Measurements from ENCODE around the gene PTGDS.

PTGDS gene

DNA sequence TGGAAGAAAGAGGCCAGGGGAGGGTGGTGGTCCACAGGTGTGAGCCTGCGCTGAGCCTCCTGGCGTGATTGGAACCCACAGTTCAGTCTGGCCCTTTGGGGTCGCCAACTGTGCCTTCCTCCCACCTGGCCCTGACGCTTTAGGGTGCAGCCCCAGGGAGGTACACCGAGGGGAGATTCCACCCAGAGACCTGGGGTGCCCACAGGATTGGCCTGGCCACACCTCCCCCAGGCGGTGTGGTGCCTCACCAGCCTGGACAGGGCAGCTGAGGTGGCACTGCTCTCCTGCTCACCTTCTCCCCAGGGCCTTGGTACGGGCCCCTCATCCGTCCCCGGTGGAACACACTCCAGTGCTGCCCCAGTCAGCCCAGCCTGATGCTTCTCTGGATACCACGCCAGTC lies 20.1 kb downstream of the PTGDS start:
- no peak overlapping the region for H3K4me2 ChIP-seq (ENCODE audit: low read length)
- peaks cover 50% of the 10 kb centered on the region for H3K4me1 ChIP-seq (ENCODE audit: low read length)

GRCh38 chr9:136997830-136998234 lies 20.5 kb downstream of the PTGDS start:
- H4K20me1 ChIP-seq (ENCODE audit: insufficient read depth, low read length) = no peaks in the 10 kb centered on the region; the same call in 1 of the 2 replicates
- H3K36me3 ChIP-seq (replicated peaks; ENCODE audit: low read depth, low read length) = peaks cover 7% of the 10 kb centered on the region
- TF ChIP-seq EZH2phosphoT487 (IDR thresholded peaks at IDR 0.05; ENCODE audit: low read depth) = no peak
- TF ChIP-seq, protein P1, sequence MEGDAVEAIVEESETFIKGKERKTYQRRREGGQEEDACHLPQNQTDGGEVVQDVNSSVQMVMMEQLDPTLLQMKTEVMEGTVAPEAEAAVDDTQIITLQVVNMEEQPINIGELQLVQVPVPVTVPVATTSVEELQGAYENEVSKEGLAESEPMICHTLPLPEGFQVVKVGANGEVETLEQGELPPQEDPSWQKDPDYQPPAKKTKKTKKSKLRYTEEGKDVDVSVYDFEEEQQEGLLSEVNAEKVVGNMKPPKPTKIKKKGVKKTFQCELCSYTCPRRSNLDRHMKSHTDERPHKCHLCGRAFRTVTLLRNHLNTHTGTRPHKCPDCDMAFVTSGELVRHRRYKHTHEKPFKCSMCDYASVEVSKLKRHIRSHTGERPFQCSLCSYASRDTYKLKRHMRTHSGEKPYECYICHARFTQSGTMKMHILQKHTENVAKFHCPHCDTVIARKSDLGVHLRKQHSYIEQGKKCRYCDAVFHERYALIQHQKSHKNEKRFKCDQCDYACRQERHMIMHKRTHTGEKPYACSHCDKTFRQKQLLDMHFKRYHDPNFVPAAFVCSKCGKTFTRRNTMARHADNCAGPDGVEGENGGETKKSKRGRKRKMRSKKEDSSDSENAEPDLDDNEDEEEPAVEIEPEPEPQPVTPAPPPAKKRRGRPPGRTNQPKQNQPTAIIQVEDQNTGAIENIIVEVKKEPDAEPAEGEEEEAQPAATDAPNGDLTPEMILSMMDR (IDR thresholded peaks at IDR 0.05; ENCODE audit: low read depth, low read length) = no peak
- no peak overlapping the region for H3K9ac ChIP-seq (ENCODE audit: low read length)
- peaks cover 38% of the 10 kb centered on the region for H3K27me3 ChIP-seq (ENCODE audit: low read depth, low read length)
- no peak overlapping the region for H3K27ac ChIP-seq (ENCODE audit: low read length)
- H3K4me1 ChIP-seq (ENCODE audit: low read length) = peaks cover 50% of the 10 kb centered on the region
- peaks cover 7% of the 10 kb centered on the region; the same call in 1 of the 2 replicates for H3K79me2 ChIP-seq (ENCODE audit: low read length)
- no peak overlapping the region for H2AFZ ChIP-seq (ENCODE audit: low read depth, low read length)
- no peak overlapping the region for H3K4me2 ChIP-seq (ENCODE audit: low read length)
- no peak overlapping the region for H3K4me3 ChIP-seq (ENCODE audit: low read length)
- no peaks in the 10 kb centered on the region for H3K9me3 ChIP-seq (ENCODE audit: insufficient read depth, low read length)

More for the DNA sequence above, 20.1 kb downstream of the PTGDS start:
- peaks cover 8% of the 10 kb centered on the region; the same call in 1 of the 2 replicates for H3K79me2 ChIP-seq (ENCODE audit: low read length)
- no peak overlapping the region for H3K27ac ChIP-seq (ENCODE audit: low read length)
- TF ChIP-seq, protein P1 (IDR thresholded peaks at IDR 0.05; ENCODE audit: low read depth, low read length) = no peak
- TF ChIP-seq EZH2phosphoT487 (IDR thresholded peaks at IDR 0.05; ENCODE audit: low read depth) = no peak
- no peak overlapping the region for H2AFZ ChIP-seq (ENCODE audit: low read depth, low read length)
- H3K27me3 ChIP-seq (ENCODE audit: low read depth, low read length) = peaks cover 38% of the 10 kb centered on the region
- peaks cover 7% of the 10 kb centered on the region for H3K36me3 ChIP-seq (replicated peaks; ENCODE audit: low read depth, low read length)
- no peaks in the 10 kb centered on the region for H3K9me3 ChIP-seq (ENCODE audit: insufficient read depth, low read length)
- no peak overlapping the region for H3K4me3 ChIP-seq (ENCODE audit: low read length)
- H4K20me1 ChIP-seq (ENCODE audit: insufficient read depth, low read length) = no peaks in the 10 kb centered on the region; the same call in 1 of the 2 replicates
- no peak overlapping the region for H3K9ac ChIP-seq (ENCODE audit: low read length)

DNA sequence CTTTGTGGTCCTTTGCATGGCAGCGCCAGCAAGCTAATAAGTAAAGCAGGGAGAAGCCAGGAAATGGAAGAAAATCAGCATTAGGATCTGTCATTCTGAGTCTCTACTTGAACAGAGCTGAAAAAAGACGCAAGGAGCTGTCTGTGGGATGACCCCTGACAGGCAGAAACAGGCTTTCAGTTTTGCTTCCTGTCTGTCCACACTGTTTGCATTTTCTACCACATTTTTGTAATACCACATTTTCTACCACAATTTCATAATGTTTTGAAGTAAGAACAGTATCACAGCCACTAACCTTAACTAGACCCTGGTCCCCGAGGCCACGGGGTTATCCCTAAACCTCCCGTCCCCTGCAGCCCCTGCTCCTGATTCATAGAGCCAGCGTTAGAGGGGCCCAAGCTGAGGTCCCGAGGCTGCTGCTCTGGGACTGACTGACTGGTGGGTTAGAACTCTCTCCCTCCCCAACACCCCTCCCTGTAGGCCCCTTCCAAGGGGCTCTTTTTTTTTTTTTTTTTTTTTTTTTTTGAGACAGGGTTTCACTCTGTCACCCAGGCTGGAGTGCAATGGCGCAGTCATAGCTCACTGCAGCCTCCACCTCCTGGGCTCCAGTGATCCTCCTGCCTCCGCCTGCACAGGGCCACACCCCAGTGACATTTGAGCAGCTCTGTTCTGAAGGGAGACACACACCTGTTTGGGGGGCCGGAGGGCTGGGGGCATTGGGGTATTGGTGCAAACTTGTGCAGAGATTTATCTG lies 23.1 kb downstream of the PTGDS start:
- peak overlapping the region; percentile 27; the same call in 1 of the 2 replicates for H3K27ac ChIP-seq (ENCODE audit: low read length)
- H3K4me1 ChIP-seq (ENCODE audit: low read length) = peaks cover 42% of the 10 kb centered on the region
- H3K9ac ChIP-seq (ENCODE audit: low read length) = no peak overlapping the region

More for the DNA sequence above, 23.1 kb downstream of the PTGDS start:
- Histone ChIP-seq H3K4me3 (ENCODE audit: low read length) (peak overlapping the region; percentile 47), H3K36me3 (replicated peaks; ENCODE audit: low read depth, low read length) (no peaks in the 10 kb centered on the region), H3K27me3 (ENCODE audit: low read depth, low read length) (peaks cover 38% of the 10 kb centered on the region), H2AFZ (ENCODE audit: low read depth, low read length) (no peak overlapping the region), H3K9me3 (ENCODE audit: insufficient read depth, low read length) (no peaks in the 10 kb centered on the region), H3K79me2 (ENCODE audit: low read length) (no peaks in the 10 kb centered on the region), H4K20me1 (ENCODE audit: insufficient read depth, low read length) (no peaks in the 10 kb centered on the region; the same call in 1 of the 2 replicates), H3K4me2 (ENCODE audit: low read length) (peak overlapping the region; percentile 77)
- TF ChIP-seq, protein P1 (IDR thresholded peaks at IDR 0.05; ENCODE audit: low read depth, low read length) = no peak
- TF ChIP-seq EZH2phosphoT487 (IDR thresholded peaks at IDR 0.05; ENCODE audit: low read depth) = no peak

Data from OCI-LY3 (cell line).